IMR-90 (cell line): ENCODE data around the gene CD40LG.

ENCODE experiments used
- BHLHE40 ChIP-seq: fragments of 150-350 bp; IDR thresholded peaks from 2 replicates; pipeline ENCODE4 v1.6.1; 2016; ENCODE audit warnings: mild to moderate bottlenecking, low read depth, low read length
- CTCF ChIP-seq: conservative IDR thresholded peaks from 2 replicates; pipeline ENCODE4 v1.5.1; 2012; ENCODE audit warnings: mild to moderate bottlenecking, low read depth, low read length, improper control_type of control experiment
- POLR2A ChIP-seq: IDR thresholded peaks from 2 replicates; pipeline ENCODE4 v1.6.1; 2012; ENCODE audit warnings: mild to moderate bottlenecking, low read depth, low read length
- RFX5 ChIP-seq: IDR thresholded peaks from 2 replicates; pipeline ENCODE4 v1.8.0; 2012; ENCODE audit warnings: low read depth, mild to moderate bottlenecking, low read length, moderate library complexity
- SMC3 ChIP-seq: fragments of 150-350 bp; IDR thresholded peaks from 2 replicates; pipeline ENCODE4 v1.6.1; 2016; ENCODE audit warnings: low read depth, mild to moderate bottlenecking, antibody characterized with exemption, low read length, moderate library complexity

- TF ChIP-seq BHLHE40 (no peak), RFX5 (no peak), SMC3 (no peak), POLR2A (no peak), CTCF (no peak)
Observed at GRCh38 chrX:136660896-136661295, 12.9 kb downstream of the CD40LG start.
